Stimulated activated CD8-positive, alpha-beta memory T cell treated with anti-CD3 and anti-CD28 coated beads, Interleukin-12 subunit alpha, Interleukin-12 subunit beta, amount 100 ng/mL, for 4 hours (primary cell): ENCODE measurements around the gene TSGA10.
"Not testable (repeated sequence)": the region's sequence is repeated elsewhere in the genome, so short reads cannot be mapped to it uniquely, and the experiment has no call there.

Experiments
- DNase-seq: peaks from one replicate; pipeline ENCODE4 v3.0.0-alpha.2; 2020; ENCODE audit warnings: low read depth

The TSGA10 gene

GRCh38 chr2:99072551-99072950 is 82.2 kb downstream of the TSGA10 start:
- no peak for DNase-seq

- DNase-seq: no peak
Observed at GRCh38 chr2:99067871-99068625, 86.7 kb downstream of the TSGA10 start.

- DNase-seq: no peak
Observed at GRCh38 chr2:99066075-99066958, 88.4 kb downstream of the TSGA10 start.

- DNase-seq: not testable (repeated sequence)
Observed at GRCh38 chr2:99049187-99049586, 105.6 kb downstream of the TSGA10 start.

- not testable (repeated sequence) for DNase-seq
Observed at GRCh38 chr2:99040736-99041300, 113.9 kb downstream of the TSGA10 start.

- DNase-seq: no peak
Observed at GRCh38 chr2:99035920-99036319, 118.8 kb downstream of the TSGA10 start.

- DNase-seq: no peak
Observed at GRCh38 chr2:99032786-99033185, 122.0 kb downstream of the TSGA10 start.

GRCh38 chr2:99032001-99032400 is 122.7 kb downstream of the TSGA10 start:
- no peak for DNase-seq

GRCh38 chr2:99031481-99031880 is 123.3 kb downstream of the TSGA10 start:
- DNase-seq: no peak

- no peak for DNase-seq
Observed at GRCh38 chr2:99028558-99028957, 126.2 kb downstream of the TSGA10 start.

GRCh38 chr2:99027856-99028255 is 126.9 kb downstream of the TSGA10 start:
- no peak for DNase-seq

GRCh38 chr2:99000708-99001107 is 154.0 kb downstream of the TSGA10 start:
- DNase-seq: no peak

- DNase-seq: not testable (repeated sequence)
Observed at GRCh38 chr2:98988695-98989094, 166.0 kb downstream of the TSGA10 start.

- DNase-seq: no peak
Observed at GRCh38 chr2:98985905-98986666, 168.7 kb downstream of the TSGA10 start.

- DNase-seq: no peak
Observed at GRCh38 chr2:98975611-98976010, 179.1 kb downstream of the TSGA10 start.

- DNase-seq: no peak
Observed at GRCh38 chr2:98972582-98973167, 182.1 kb downstream of the TSGA10 start.

- DNase-seq: no peak
Observed at GRCh38 chr2:98959810-98960507, 194.8 kb downstream of the TSGA10 start.

GRCh38 chr2:98952966-98953365 is 201.8 kb downstream of the TSGA10 start:
- DNase-seq: no peak

- no peak for DNase-seq
Observed at GRCh38 chr2:98948956-98949739, 205.6 kb downstream of the TSGA10 start.

- DNase-seq: no peak
Observed at GRCh38 chr2:98947554-98947953, 207.2 kb downstream of the TSGA10 start.
